ENCODE measurements around the gene CSAG2.
"Not testable (repeated sequence)": the region's sequence is repeated elsewhere in the genome, so short reads cannot be mapped to it uniquely, and the experiment has no call there.

Gene CSAG2, protein sequence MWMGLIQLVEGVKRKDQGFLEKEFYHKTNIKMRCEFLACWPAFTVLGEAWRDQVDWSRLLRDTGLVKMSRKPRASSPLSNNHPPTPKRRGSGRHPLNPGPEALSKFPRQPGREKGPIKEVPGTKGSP

DNA sequence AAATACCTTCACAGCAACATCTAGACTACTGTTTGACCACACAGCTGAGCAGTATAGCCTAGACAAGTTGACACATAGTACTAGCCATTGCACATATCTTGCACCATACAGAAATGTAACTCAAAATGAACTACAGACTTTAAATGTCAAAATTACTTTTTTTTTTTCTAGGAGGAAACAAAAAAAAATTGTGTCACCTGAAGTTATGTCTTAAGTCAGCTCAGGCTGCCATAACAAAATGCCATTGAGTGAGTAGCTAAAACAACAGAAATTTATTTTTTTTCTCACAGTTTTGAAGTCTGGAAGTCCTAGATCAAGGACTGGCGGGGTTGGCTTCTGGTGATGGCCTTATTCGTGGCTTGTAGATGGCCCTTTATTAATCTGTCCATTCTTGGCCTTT, at the start of gene CSAG2:
Gene CSAG2 (minus strand): TSS at position 101 of the 400 bp plus-strand sequence. CDS start 161 bp downstream, outside the sequence.
- not testable (repeated sequence) for DNase-seq (ENCODE audit: low read depth in 1 of 2, low spot score in 1 of 2)

DNA sequence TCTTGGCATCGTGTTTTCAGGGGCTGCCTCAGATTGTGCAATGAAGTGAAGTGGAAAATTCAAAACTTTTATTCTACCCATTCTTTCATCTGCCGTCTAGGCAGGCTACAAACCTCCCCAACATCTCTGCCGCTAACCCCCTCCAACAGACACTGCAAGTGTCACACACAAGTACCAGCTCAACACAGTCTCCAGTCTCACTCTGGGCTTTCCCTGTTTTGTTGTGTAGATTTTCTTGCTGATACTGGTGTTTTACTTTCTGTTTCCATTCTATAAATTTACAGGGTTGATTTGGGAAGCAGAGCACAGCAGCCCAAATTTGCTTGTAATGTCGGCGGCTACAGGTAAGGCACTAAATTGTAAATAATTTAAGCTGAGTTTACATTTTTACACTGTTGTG, 45.8 kb upstream of the CSAG2 start:
- not testable (repeated sequence) for DNase-seq (ENCODE audit: low read depth in 1 of 2, low spot score in 1 of 2)

DNA sequence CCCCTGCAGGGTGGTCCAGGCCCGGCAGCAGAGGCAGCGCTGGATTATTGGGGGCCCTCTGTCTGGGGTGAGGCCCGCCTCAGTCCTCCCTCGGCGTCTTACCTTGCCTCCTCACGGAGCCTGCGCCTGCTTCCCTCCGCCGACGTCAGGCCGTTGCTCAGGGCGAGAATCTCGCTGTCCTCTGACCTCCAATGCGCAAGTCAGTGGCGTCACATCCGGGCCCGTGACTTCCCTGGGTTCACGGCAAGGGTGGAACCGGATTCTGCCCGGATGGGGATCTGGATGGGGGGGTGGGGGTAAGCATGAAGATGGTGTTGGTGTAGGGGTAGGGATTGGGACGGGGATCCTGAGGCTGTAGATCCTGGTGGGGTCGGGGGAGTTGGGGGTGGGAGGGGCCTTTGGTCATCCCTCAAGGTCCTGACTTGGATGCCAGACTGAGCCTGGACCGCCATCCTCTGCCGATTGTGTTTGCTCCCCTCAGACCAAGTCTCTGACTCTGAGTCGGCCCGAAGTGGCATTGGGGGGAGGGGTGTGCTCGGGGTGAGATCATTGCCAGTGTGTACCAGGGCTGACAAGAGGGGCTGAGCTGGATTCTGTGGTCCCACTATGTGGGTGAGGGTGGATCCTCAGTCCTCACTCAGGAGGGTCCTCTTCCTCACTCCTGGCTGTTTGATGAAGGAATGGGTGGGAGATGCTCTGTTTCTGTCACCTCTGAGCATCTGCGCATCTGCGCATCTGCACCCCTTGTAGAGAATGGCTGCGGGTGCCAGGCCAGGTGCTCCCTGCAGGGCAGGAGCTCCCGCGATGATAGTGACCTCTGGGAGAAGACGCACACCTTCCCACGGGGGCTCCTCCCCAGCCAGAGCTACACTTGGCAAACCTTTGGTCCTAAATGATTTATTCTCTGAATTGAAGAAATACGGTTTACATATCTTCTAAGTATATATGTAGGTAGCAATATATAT, 44.9 kb upstream of the CSAG2 start, which contains the start of gene MAGEA2:
Gene MAGEA2 (minus strand): TSS at position 157 of the 965 bp plus-strand sequence. CDS start 2,479 bp downstream, outside the sequence.
- DNase-seq (ENCODE audit: low read depth in 1 of 2, low spot score in 1 of 2) = not testable (repeated sequence)

DNA sequence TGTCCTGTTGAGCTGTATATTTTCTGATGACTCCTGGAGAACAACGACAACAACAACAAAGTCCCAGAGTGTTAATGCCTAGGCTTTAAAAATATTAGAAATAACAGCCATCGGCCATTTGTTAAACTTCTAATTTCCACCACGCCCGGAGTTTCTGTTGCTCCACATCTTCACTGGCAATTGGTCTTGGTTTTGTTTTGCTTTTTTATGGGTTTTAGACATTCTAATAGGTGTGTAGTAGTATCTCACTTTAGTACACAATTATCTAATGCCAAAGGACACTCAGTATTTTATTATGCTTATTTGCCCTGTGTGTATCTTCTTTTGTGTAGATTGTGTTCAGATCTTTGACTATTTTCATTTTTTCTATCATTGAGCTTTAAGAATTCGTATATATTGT, 29.5 kb upstream of the CSAG2 start:
- no peak for DNase-seq (ENCODE audit: low read depth in 1 of 2, low spot score in 1 of 2)

DNA sequence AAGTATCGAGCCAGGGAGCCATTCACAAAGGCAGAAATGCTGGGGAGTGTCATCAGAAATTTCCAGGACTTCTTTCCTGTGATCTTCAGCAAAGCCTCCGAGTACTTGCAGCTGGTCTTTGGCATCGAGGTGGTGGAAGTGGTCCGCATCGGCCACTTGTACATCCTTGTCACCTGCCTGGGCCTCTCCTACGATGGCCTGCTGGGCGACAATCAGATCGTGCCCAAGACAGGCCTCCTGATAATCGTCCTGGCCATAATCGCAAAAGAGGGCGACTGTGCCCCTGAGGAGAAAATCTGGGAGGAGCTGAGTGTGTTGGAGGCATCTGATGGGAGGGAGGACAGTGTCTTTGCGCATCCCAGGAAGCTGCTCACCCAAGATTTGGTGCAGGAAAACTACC, 27.5 kb upstream of the CSAG2 start:
- not testable (repeated sequence) for DNase-seq (ENCODE audit: low read depth in 1 of 2, low spot score in 1 of 2)

DNA sequence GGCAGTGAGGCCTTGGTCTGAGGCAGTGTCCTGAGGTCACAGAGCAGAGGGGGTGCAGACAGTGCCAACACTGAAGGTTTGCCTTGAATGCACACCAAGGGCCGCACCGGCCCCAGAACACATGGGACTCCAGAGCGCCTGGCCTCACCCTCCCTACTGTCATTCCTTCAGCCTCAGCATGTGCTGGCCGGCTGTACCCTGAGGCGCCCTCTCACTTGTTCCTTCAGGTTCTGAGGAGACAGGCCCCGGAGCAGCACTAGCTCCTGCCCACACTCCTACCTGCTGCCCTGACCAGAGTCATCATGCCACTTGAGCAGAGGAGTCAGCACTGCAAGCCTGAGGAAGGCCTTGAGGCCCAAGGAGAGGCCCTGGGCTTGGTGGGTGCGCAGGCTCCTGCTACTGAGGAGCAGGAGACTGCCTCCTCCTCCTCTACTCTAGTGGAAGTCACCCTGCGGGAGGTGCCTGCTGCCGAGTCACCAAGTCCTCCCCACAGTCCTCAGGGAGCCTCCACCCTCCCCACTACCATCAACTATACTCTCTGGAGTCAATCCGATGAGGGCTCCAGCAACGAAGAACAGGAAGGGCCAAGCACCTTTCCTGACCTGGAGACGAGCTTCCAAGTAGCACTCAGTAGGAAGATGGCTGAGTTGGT, 26.9 kb upstream of the CSAG2 start:
- DNase-seq (ENCODE audit: low read depth in 1 of 2, low spot score in 1 of 2) = no peak

DNA sequence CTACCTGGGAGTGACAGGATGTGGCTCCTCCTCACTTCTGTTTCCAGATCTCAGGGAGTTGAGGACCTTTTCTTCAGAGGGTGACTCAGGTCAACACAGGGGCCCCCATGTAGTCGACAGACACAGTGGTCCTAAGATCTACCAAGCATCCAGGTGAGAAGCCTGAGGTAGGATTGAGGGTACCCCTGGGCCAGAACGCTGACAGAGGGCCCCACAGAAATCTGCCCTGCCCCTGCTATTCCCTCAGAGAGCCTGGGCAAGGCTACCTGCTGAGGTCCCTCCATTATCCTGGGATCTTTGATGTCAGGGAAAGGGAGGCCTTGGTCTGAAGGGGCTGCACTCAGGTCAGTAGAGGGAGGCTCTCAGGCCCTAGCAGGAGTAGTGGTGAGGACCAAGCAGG, 26.0 kb upstream of the CSAG2 start:
- no peak for DNase-seq (ENCODE audit: low read depth in 1 of 2, low spot score in 1 of 2)

DNA sequence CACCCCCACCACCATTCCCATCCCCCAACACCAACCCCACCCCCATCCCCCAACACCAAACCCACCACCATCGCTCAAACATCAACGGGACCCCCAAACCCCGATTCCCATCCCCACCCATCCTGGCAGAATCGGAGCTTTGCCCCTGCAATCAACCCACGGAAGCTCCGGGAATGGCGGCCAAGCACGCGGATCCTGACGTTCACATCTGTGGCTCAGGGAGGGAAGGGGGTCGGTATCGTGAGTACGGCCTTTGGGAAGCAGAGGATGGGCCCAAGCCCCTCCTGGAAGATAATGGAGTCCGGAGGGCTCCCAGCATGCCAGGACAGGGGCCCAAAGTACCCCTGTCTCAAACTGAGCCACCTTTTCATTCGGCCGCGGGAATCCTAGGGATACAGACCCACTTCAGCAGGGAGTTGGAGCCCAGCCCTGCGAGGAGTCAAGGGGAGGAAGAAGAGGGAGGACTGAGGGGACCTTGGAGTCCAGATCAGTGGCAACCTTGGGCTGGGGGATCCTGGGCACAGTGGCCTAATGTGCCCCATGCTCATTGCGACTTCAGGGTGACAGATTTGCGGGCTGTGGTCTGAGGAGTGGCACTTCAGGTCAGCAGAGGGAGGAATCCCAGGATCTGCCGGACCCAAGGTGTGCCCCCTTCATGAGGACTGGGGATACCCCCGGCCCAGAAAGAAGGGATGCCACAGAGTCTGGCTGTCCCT, 25.2 kb upstream of the CSAG2 start:
- DNase-seq (ENCODE audit: low read depth in 1 of 2, low spot score in 1 of 2) = not testable (repeated sequence)

DNA sequence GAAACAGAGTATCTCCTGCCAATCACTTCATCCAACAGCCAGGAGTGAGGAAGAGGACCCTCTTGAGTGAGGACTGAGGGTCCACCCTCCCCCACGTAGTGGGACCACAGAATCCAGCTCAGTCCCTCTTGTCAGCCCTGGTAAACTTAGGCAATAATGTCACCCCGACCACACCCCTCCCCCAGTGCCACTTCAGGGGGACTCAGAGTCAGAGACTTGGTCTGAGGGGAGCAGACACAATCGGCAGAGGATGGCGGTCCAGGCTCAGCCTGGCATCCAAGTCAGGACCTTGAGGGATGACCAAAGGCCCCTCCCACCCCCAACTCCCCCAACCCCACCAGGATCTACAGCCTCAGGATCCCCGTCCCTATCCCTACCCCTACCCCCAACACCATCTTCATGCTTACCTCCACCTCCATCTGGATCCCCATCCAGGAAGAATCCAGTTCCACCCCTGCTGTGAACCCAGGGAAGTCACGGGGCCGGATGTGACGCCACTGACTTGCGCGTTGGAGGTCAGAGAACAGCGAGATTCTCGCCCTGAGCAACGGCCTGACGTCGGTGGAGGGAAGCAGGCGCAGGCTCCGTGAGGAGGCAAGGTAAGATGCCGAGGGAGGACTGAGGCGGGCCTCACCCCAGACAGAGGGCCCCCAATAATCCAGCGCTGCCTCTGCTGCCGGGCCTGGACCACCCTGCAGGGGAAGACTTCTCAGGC, 24.3 kb upstream of the CSAG2 start, which contains the start of the genes CSAG1 and MAGEA12:
Gene CSAG1 (minus strand): TSS at position 461 of the 715 bp plus-strand sequence. CDS start 1,261 bp downstream, outside the sequence.
Gene MAGEA12 (plus strand): TSS at position 497 of the 715 bp plus-strand sequence. CDS start 2,405 bp downstream, outside the sequence.
- DNase-seq (ENCODE audit: low read depth in 1 of 2, low spot score in 1 of 2) = no peak

GRCh38 chrX:152725409-152725808, 16.3 kb upstream of the CSAG2 start:
- no peak for DNase-seq (ENCODE audit: low read depth in 1 of 2, low spot score in 1 of 2)

DNA sequence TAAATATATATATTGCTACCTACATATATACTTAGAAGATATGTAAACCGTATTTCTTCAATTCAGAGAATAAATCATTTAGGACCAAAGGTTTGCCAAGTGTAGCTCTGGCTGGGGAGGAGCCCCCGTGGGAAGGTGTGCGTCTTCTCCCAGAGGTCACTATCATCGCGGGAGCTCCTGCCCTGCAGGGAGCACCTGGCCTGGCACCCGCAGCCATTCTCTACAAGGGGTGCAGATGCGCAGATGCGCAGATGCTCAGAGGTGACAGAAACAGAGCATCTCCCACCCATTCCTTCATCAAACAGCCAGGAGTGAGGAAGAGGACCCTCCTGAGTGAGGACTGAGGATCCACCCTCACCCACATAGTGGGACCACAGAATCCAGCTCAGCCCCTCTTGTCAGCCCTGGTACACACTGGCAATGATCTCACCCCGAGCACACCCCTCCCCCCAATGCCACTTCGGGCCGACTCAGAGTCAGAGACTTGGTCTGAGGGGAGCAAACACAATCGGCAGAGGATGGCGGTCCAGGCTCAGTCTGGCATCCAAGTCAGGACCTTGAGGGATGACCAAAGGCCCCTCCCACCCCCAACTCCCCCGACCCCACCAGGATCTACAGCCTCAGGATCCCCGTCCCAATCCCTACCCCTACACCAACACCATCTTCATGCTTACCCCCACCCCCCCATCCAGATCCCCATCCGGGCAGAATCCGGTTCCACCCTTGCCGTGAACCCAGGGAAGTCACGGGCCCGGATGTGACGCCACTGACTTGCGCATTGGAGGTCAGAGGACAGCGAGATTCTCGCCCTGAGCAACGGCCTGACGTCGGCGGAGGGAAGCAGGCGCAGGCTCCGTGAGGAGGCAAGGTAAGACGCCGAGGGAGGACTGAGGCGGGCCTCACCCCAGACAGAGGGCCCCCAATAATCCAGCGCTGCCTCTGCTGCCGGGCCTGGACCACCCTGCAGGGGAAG, 5.0 kb upstream of the CSAG2 start, which contains the start of gene MAGEA2B:
Gene MAGEA2B (plus strand): TSS at position 814 of the 973 bp plus-strand sequence. CDS start 2,479 bp downstream, outside the sequence.
- DNase-seq (ENCODE audit: low read depth in 1 of 2, low spot score in 1 of 2) = not testable (repeated sequence)

- not testable (repeated sequence) for DNase-seq (ENCODE audit: low read depth in 1 of 2, low spot score in 1 of 2)
Measured at GRCh38 chrX:152713195-152713594, 4.1 kb upstream of the CSAG2 start.

- not testable (repeated sequence) for DNase-seq (ENCODE audit: low read depth in 1 of 2, low spot score in 1 of 2)
Measured at GRCh38 chrX:152706500-152706899, 2.6 kb downstream of the CSAG2 start.

- DNase-seq (ENCODE audit: low read depth in 1 of 2, low spot score in 1 of 2) = not testable (repeated sequence)
Measured at GRCh38 chrX:152700390-152700789, 8.7 kb downstream of the CSAG2 start.

DNA sequence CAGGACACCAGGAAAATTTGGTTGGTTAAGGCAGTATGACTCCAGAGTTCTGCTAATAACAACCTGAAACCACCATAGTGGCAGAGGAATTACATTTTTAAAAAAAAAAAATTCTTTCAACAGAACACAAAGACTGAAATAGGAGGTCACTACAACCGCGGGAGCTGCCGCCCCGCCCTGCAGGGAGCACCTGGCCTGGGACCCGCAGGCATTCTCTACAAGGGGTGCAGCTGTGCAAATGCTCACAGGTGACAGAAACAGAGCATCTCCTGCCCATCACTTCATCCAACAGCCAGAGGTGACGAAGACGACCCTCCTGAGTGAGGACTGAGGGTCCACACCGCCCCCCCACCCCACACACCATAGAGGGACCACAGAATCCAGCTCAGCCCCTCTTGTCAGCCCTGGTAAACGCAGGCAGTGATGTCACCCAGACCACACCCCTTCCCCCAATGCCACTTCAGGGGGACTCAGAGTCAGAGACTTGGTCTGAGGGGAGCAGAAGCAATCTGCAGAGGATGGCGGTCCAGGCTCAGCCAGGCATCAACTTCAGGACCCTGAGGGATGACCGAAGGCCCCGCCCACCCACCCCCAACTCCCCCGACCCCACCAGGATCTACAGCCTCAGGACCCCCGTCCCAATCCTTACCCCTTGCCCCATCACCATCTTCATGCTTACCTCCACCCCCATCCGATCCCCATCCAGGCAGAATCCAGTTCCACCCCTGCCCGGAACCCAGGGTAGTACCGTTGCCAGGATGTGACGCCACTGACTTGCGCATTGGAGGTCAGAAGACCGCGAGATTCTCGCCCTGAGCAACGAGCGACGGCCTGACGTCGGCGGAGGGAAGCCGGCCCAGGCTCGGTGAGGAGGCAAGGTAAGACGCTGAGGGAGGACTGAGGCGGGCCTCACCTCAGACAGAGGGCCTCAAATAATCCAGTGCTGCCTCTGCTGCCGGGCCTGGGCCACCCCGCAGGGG, 10.8 kb downstream of the CSAG2 start, which contains the start of gene MAGEA3:
Gene MAGEA3 (plus strand): TSS at position 843 of the 980 bp plus-strand sequence. CDS start 2,039 bp downstream, outside the sequence.
- DNase-seq (ENCODE audit: low read depth in 1 of 2, low spot score in 1 of 2) = not testable (repeated sequence)

GRCh38 chrX:152681012-152681411, 28.1 kb downstream of the CSAG2 start:
- DNase-seq (ENCODE audit: low read depth in 1 of 2, low spot score in 1 of 2) = not testable (repeated sequence)

DNA sequence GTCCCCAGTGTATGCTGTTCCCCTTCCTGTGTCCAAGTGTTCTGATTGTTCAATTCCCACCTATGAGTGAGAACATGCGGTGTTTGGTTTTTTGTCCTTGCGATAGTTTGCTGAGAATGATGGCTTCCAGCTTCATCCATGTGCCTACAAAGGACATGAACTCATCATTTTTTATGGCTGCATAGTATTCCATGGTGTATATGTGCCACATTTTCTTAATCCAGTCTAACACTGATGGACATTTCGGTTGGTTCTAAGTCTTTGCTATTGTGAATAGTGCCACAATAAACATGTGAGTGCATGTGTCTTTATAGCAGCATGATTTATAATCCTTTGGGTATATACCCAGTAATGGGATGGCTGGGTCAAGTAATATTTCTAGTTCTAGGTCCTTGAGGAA, 34.4 kb downstream of the CSAG2 start:
- not testable (repeated sequence) for DNase-seq (ENCODE audit: low read depth in 1 of 2, low spot score in 1 of 2)
